GM12875 (cell line): ENCODE measurements around the gene FETUB.

Experiments
- H3K4me3 ChIP-seq: one replicate; pipeline ENCODE4 v1.5.1; 2011; ENCODE audit warnings: low read depth, low read length, control low read depth
- TF ChIP-seq, protein P1 (sequence below): IDR thresholded peaks from 2 replicates; pipeline ENCODE4 v1.5.1; 2011; ENCODE audit warnings: low read depth, mild to moderate bottlenecking, control low read depth, inconsistent platforms, low read length, moderate library complexity, borderline replicate concordance; ENCODE audit not compliant: insufficient read depth

FETUB gene

DNA sequence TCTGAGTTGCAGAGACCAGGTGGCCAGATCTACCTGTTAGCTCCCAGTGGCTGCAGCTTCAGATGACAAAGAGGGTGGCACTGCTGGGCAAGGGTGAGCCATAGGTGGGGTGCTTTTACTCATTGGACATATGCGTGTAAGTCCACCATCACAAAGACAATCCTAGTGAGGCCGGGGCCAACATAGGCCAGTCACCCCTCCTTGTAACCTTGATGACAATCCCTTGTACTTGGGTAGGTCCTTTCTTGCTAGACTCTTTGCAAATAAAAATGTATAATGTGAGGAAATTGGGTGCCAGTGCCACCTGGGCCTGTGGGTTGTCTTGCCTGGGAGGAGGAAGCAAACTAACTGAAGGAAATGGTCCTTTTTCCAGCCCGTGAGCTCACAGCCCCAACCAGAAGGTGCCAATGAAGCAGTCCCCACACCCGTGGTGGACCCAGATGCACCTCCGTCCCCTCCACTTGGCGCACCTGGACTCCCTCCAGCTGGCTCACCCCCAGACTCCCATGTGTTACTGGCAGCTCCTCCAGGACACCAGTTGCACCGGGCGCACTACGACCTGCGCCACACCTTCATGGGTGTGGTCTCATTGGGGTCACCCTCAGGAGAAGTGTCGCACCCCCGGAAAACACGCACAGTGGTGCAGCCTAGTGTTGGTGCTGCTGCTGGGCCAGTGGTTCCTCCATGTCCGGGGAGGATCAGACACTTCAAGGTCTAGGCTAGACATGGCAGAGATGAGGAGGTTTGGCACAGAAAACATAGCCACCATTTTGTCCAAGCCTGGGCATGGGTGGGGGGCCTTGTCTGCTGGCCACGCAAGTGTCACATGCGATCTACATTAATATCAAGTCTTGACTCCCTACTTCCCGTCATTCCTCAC is 19.7 kb upstream of the FETUB start:
- TF ChIP-seq, protein P1, sequence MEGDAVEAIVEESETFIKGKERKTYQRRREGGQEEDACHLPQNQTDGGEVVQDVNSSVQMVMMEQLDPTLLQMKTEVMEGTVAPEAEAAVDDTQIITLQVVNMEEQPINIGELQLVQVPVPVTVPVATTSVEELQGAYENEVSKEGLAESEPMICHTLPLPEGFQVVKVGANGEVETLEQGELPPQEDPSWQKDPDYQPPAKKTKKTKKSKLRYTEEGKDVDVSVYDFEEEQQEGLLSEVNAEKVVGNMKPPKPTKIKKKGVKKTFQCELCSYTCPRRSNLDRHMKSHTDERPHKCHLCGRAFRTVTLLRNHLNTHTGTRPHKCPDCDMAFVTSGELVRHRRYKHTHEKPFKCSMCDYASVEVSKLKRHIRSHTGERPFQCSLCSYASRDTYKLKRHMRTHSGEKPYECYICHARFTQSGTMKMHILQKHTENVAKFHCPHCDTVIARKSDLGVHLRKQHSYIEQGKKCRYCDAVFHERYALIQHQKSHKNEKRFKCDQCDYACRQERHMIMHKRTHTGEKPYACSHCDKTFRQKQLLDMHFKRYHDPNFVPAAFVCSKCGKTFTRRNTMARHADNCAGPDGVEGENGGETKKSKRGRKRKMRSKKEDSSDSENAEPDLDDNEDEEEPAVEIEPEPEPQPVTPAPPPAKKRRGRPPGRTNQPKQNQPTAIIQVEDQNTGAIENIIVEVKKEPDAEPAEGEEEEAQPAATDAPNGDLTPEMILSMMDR, result no peak

GRCh38 chr3:186621894-186622650 is 18.1 kb upstream of the FETUB start:
- TF ChIP-seq, protein P1, result no peak
- no peak overlapping the region for H3K4me3 ChIP-seq

More for the DNA sequence above, 19.7 kb upstream of the FETUB start:
- H3K4me3 ChIP-seq, result no peak overlapping the region

DNA sequence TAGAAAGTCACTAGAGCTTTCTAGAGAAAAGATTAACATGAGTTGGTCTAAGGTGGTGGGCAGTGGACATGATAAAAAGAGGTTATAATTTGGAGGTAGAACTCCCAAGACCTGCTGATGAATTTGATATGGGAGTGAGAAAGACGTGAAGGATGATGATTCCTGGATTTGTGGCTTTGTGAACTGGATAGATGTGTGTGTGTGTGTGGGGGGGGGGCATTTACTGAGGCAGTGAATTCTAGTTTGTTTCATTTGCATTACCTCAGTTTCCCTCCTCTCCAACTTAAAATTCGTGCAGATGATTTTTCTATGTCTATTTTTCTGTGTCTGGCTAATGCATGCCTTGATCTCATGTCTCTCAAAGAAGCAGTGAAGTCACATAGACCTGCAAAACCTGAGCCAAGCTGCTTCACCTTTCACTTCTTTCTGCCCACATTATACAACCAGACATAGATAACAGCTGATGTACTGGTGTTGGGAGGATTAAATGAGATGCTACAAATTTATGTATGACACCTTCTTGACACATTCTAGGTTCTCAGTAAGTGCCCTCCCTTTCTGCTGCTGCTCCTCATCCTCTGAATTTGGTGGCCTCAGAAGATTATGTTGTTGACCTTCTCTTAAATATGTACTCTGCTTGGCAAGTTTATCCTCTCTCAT is 17.4 kb upstream of the FETUB start:
- H3K4me3 ChIP-seq, result no peak overlapping the region
- TF ChIP-seq, protein P1, result no peak

GRCh38 chr3:186624598-186624997 is 15.6 kb upstream of the FETUB start:
- no peak overlapping the region for H3K4me3 ChIP-seq
- TF ChIP-seq, protein P1, result no peak

DNA sequence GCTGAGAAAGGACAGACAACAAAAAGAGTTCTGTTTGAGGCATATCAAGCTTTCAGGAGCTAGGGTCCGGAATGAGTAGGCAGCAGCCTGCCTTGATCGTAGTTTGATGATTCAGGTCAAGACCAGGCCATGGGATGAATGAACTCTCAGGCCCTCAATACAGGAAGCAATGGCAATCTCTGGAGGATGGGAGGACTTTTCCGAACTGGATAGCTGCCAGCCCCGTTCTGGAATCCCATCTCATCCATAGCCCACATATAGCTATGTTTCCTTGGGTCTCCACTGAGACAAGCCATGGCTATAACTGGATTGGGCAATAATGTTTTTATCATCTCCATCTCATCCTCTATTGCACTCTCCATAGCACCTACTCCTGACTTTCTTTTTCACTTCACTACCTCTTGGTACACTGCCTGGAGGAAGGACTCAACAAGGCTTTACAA is 14.6 kb upstream of the FETUB start:
- TF ChIP-seq, protein P1, result no peak

DNA sequence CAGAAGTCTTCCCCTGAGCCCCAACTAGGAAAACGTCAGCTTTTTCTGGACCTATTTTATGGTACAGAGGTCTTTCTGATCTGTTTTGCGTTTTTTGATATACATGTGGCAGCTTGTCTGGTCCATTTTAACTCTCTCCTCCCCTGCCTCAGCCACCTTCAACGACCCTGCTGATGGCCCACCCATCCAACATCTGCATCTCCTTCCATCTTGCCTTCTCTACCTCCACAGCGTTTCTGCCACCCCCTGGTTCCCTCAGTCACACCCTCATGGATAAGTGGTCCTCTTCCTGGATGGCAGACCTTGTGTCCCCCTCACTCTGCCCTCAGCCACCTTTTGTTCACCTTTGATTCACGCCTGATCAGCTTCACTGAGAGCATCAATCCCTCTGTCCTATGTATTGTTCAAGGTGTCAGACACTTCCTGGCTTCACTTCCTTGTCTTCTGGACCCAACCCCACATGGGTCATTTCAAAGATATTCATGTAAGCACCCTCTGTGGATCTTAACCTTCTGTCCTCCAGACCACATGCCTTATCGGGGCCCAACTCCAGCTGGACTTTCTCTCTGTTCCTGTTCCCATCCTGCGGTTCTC is 13.8 kb upstream of the FETUB start:
- H3K4me3 ChIP-seq, result no peak overlapping the region
- TF ChIP-seq, protein P1, result no peak

More for the DNA sequence above, 14.6 kb upstream of the FETUB start:
- no peak overlapping the region for H3K4me3 ChIP-seq
